CMK (cell line): ENCODE data around the gene FOXN1.

ENCODE experiments used
- DNase-seq: peaks from one replicate; pipeline ENCODE4 v3.0.0-alpha.2; 2010; ENCODE audit warnings: low read depth

Gene FOXN1

DNA sequence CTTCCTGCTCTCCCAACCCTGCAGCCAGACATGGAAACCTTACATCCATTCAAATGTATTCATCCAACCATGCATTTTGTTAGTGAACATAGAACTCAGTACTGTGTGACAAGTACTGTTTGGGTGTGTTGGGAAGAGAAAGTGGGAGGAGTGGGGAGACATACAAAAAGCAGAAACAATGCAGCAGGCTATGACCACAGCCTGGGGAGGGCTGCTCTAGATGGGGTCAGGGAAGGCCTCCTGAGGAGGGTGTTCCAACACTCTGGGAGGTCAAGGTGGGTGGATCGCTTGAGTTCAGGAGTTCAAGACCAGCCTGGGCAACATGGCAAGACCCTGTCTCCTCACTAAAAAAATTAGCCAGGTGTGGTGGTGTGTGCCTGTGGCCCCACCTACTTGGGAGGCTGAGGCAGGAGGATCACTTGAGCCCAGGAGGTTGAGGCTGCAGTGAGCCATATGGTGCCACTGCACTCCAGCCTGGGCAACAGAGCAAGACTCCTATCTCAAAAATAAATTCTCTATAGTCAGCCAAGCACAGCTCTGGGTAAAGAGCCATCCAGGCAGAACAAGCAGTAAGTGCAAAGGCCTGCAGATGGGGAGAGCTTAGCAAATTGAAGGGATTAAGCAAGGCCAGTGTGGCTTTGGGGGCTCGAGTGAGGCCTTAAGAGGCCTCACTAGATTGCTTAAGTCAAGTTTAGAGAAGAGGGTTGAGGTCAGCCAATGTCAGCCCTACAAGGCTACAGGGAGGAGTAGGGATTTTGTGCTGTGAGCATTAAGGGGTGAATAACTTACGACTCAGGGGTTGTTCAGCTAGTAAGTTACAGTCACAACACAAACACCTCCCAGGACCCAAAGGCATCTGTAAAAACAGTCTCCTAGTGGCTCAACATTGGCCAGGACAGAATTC lies 27.2 kb upstream of the FOXN1 start:
- DNase-seq = no peak

DNA sequence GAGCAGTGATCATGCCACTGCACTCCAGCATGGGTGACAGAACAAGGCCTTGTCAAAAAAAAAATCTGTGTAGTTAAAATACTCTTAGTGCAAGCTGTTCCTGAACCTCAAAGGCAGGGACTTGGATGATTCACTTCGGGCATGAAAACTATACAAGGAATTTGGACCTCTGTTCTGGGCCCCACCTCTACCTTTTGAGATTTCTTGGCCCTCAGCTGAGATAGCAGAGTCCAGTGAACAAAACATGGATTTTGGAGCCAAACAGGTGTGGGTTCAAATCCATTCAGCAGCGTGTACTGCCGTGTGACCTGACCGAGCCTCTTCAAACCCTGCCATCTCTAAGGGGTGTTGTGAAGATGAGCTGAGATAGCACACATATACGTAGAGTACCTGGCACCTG lies 25.9 kb upstream of the FOXN1 start:
- DNase-seq = no peak

DNA sequence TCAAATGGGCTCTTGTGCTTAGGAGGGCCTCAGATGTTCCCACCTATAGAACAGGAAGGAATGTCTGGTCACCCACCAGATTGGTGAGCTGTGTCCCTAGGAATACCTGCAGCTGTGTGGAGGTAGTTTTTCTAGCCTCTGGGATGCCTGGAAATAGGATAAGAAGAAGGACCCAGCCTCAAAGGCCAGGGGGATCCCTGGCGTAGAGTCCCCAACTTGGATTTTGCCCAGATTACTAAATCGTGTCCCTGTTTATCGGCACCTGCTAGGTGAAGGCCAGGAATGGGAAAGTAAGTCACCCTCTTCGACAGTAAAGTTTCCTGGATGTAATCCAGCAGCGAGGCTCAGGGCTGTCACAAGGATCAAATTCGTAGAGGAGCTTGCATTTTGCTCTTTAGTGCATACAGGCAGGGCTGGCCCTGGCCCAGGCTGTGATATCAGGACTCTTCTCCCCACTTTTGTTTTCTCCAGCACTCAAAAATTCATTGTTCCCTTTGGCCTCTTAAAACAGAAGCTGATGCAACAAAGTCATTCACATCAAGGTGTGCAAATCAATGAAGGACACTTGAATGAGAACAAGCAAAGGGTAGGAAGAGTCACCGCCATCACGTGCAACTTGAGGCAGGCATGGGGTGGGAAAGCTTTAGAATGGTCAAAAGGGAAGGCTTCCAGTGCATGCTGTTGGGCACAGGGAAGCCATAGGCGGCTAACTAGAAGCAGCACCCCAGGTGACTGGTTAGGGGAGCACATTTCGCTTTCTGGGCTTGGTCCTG lies 25.2 kb upstream of the FOXN1 start:
- DNase-seq = no peak

DNA sequence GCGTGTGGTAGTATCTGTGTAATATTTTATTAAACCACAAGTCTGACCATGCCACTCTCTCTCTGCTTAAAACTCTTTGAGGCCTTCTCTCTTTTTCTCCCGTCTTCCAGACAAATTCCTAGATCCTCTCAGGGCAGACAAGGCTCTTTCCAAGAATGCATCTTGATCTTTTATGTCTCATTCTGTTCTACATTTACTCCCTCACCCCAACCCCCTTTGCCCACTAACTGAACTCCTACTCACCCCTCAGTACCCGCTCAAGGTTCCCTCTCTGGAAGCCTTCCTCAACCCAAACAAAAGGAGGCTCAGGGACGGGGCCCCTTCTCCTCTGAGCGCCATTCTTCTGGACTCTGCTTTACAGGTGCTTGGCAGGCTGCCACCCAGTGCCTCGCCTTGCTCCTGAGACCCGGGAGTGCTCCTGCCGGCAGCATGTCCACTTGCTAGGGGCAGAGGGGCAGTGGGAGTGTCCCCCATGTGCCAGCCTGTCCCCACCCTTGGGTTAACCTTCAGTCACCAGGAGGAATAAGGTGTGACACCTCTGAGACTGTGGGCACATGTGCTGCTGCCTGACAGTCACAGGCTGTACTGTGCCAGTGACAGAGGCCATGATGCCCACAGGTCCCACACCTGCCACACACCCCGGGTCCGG lies 23.5 kb upstream of the FOXN1 start:
- no peak for DNase-seq

DNA sequence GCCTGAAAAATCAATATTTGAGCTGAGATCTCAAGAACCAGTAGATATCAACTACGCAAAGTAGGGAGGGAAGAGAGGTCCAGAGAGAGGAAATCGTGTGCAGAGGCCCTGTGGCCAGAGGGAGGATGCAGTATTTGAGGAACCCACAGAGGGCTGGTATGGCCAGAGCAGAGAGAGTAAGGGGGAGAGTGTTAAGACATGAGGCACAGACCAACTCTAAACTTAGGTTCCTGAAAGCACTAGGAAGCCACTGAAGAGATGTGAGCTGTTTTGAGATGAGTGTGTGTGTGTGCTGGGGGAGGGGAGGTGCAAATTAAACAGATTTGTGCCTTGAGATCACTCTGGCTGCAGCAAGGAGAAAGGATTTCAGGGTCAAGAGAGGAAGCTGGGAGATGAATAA lies 21.9 kb upstream of the FOXN1 start:
- no peak for DNase-seq

DNA sequence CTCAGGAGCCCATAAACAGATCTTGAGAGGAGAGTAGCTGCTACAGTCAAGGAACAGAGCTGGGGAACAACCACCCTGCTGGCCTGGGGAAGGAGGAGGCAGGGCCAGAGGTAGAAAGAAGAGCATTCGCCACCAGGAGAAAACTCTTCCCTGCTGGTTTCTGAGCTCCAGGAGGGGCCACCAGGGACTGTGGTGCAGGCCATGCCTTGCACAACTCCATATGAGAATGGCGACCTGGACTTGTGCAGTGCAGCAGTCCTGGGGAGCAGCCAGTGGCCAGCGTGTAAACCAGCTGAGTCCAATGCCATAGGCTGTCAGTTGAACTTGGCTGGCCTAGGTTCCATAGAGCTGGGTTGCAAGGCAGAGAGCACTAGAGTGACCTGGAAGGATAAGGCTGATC lies 21.1 kb upstream of the FOXN1 start:
- DNase-seq = no peak

DNA sequence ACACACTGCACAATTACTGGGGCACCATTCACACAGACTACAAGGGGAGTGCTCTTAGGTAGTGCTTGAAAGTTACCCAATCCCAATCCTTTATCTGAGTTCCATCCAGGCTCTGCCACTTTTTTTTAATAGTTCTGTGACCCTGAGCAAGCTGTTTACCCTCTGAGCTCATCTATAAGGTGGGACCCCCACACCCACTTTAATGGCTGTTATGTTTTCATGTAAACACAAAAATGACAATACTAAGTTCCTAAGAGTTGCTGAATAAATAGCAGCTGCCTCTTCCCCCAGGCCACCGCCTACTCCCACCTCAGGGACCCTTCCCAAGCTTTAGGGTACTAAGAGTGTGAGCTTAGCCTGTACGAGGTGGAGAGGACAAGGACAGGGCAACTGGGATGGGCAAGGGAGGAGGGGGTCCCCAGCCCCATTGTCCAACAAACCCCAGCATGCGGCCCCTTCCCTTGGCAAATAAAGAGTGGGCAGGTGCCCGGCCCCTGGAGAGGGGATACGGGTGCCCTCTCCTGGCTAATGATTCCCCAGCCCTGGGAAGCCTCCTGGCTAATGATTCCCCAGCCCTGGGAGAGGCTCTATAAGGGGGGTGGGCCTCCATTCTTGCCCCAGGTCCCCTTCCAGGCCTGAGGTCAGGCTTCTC lies 18.1 kb upstream of the FOXN1 start:
- DNase-seq = no peak

DNA sequence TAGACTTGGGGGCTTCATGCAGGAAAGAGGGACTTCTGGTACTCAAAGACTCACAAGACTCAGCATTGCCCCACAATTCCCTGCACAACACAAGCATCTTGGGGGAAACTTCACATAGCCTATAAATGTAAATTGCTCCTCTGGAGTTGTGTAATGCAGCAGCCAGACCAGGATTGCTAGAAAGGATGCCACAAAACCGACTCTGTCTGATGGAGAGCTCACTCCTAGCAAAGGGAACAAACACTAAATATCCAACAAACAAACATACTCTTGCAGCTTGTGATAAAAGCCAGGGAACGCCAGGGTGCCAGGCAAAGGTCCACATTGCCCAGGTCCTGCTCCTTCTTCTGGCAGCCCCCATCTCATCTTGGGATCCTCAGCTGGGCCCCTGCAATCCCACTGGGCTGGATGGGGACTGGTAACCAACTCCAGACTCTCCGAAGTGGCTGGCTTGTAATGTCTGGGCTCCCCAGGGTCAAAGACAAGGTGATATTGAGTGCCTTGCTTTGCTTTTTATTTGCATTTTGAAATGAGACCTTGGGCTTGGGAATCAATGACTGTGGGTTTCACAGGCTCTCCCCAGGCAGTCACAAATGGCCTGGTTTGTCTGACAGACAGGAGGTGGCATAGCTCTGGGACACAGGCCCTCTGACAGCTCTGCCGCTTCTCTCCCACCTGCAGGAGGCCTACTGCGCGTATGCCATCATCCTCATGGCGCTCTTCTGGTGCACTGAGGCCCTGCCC lies 17.4 kb upstream of the FOXN1 start:
- DNase-seq = no peak

DNA sequence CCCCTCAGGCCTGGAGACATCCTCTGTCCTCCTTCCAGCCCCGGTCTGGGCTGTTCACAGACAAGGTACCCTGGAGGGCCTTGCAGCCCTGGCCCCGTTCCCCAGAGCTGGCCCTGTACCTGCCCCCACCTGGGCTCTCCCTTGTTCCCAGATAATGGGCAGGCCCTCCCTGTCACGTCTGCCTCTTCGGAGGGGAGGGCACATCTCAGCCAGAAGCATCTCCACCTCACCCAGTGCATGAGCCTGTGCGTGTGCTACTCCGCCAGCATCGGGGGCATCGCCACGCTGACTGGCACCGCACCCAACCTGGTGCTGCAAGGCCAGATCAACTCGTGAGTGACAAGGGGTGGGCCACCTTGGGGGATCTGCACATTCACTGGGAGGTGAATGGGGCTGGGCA lies 14.9 kb upstream of the FOXN1 start:
- no peak for DNase-seq

DNA sequence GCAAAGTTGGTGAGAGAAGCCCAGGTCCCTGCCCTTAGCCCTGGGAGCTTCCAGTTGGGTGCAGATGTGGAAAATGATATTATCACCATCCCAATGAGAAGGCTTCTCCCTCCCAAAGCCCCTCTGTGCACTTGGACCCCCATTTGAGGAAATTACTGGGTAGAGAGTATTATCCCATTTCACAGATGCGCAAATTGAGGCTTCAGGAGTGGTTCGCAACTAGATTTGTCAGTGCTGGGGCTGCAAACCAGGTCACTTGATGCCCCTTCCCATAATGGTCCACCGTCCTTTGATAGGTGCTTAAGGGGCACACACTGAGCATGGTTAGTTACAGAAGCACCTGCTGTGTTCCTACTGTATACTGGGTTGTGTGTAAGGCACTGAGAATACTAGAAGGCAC lies 14.3 kb upstream of the FOXN1 start:
- DNase-seq = no peak

DNA sequence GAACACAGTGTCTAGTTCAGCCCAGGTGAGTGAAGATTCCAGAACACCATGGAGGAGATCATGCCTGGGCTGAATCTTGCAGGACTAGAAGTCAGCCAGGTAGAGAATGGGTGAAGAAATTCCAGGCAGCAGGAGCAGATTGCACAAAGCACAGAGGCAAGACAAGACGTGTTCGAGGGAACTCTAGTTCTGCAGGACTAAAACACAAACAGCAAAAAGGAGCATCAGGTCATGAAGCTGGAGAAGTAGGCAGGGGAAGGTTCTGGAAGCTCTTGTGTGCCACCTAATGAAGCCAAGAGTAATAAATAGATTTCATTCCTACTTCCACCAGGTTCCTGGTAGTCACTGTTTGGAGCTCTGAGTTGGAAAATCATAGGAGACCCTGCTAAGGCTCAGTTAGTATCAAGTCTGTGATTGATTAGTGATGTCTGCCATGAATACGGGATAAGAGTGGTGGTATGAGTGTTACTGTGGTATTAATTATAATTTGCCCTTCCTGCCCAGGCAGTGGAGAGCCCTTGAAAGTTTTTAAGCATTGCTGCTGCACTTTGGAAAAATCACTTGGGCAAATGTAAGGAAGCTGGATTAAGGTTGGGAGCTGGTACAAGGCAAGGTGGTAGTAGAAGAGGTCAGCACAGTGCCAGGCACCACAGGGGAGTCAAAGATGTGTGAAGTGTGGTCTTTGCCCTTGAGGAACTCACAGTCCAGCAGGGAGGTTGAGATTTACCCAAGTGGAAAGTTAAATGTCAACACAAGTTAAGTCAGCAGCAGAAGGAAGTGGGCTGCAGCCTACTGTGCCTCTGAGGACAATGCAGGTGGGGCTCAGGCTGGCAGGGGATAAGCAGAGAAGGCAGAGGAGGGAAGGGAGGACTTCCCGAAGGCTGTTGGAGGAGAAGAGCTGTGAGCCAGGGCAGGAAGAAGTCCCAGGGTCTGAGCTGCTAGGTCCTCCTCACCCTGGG lies 13.5 kb upstream of the FOXN1 start:
- no peak for DNase-seq

DNA sequence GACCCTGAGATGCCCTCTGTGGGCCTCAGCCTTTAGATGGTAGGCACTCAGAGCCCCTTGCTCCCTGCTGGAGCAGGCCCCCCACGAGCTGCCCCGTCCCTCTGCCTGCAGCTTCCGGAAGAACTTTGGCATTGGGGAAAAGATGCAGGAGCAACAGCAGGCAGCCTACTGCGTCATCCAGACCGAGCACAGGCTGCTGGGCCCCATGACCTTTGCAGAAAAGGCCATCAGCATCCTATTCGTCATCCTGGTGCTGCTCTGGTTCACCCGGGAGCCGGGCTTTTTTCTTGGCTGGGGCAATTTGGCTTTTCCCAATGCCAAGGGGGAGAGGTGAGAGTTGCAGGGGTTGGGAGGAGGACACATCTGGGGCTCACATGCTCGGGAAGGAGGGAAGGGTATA lies 12.7 kb upstream of the FOXN1 start:
- DNase-seq = no peak

DNA sequence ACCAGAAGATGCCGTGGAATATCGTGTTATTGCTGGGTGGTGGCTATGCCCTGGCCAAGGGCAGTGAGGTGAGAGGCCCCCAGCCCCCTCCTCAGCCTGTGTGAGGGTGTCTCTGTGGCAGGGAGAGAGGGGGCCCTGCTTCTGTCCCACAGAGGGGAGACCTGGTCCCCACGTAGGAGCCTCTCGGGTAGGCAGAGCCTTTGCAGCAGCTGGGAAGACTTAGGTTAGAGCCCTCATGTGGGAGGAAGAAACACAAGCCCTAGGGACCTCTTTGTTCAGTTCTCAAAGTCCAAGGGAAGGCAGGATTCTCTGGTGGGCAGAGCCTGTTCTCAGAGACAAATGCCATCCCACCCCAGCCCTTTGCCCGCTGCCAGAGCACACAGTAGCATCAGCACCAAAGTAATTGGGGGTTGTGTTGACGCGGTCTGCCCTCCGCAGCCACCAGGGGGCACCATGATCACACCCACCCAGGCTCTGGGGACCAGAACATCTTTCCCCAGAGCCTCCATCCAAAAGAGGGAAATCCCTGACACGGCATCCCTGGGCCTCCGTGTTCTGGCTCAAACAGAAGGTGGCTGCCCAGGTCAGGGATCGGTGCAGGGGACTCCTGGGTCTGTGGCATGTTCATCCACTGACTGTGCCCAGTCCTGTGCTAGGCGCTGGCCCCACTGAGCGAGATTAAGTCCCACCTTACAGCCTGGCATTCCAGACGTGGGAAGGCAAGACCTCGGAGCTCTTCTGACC lies 11.5 kb upstream of the FOXN1 start:
- DNase-seq = peak; percentile 26

DNA sequence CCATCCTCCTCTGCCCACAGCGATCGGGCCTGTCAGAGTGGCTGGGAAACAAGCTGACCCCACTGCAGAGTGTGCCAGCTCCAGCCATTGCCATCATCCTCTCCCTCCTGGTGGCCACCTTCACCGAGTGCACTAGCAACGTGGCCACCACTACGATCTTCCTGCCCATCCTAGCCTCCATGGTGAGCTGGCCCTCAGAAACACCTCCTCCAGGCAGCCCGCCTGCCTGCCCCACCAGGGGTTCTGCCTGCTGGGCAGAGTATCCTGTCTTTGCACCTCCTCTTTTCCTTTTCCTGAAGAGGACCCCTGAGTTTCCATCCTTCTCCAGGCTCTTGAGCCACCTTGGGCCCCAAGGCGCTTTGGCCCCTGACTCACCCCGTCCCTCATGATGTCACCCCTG lies 10.5 kb upstream of the FOXN1 start:
- DNase-seq = no peak

DNA sequence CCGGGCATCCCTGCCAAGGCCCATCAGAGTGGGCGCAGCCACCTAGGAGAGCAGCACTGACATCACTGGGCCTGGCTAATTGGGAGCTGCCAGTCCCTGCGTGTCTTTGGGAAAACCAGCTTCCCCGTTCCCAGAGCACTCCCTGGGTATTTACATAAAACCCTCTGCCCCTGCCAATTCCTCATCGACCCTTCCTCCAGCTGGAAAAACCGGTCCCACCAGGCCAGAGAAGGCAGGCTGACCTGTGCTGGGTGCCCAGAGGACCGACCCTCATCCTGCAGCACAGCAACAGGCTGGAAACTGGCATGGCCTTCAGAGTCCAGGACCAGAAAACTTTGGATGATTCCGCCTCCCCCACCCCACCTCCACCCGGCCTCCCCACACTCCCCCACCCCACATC lies 8.2 kb upstream of the FOXN1 start:
- no peak for DNase-seq

DNA sequence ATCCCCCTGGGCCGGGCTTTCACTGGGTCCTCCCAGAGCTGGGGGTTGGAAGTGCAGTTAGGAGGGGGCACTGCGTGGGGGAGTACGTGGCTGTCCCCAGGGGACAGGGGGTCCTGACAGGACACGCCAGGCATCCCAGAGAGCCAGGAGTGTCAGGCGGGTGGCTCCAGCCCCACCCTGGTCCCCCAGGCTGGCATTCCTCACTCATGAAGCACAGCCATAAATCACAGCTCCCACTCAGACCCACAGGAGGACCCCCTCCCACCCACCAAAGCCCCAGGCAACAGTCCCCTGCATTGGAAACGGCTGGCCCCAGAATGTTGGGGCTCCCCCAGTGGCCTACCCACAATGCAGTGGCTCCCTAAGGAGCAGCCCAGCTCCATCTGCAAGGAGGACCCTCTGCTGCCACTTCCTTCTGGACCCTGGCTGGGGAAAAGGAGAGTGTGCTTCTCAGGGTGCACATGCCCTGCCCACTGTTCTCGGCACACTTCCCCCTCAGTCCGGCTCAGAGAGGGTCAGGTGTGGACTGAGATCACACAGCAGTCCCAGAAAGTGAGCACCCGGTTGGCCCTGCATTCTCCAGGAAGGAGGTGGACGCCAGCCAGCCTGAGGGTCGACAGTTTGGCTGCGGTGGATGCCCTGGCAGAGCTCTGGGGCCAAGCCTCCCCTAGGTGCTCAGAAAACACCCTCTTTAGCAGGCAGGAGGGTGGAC lies 7.3 kb upstream of the FOXN1 start:
- no peak for DNase-seq

DNA sequence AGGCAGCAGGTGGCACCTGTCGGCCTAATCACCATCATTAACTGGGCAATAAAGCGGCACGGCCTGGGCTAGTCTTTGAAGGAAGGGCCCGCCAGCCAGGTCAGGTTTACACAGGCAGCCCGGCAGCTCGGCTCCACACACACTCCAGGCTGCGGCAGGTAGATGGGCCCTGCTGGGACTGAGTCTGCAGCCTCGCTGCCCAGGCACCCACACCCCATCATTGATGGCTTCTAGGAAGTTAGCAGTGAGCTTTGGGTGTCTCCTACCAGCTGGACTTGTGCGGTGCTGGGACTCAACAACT lies 6.8 kb upstream of the FOXN1 start:
- DNase-seq = no peak

DNA sequence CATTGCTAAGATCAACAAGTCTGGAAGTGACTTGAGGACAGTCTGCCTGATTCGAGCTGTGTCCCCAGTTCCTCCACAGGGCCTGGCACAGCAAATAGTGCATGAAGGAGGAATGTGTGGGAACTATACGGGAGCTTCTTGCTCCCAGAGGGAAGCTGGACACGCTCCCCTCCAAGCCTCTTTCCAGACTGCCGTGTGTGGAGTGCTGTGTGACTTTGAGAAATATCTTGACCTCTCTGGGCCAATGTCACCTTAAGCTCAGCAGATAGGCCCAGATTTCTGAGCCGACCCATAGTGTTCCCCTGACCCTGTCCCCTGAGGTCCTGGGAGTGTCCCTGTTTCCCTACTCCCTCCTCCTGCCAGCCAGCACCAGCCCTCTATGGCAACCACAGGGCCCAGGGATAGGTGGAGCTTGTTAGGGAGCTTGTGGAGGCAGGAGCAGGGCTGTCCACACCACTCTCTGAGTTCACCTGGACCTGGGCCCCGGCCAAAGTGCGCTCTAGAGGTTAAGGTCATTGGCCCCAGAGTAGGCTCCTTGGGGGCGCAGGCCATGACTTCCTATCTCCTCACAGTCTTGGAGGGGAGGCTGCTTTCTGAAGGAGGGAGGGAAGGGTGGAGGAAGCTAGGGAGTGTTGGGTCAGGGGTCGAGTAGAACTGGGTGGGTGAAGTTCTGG lies 6.3 kb upstream of the FOXN1 start:
- DNase-seq = no peak
